ENCODE measurements around the gene WT1. TPM values are rescaled to one million over a fixed set of nuclear protein-coding genes. Genes with fewer than 3 reads are reported as not detected.

WT1 gene
- total and polyA plus RNA-seq, 4 experiments from 2014 or later, result not detected

GRCh38 chr11:32448232-32448631 lies 12.9 kb upstream of the WT1 start:
- POLR2A ChIA-PET (ENCODE audit: partially characterized antibody), result no interaction called here
- CTCF ChIA-PET (ENCODE audit: partially characterized antibody), result no interaction called here
- Histone ChIP-seq H3K27me3 (ENCODE audit: insufficient read depth, low read length) (no peaks in the 10 kb centered on the region), H3K4me3 (ENCODE audit: low read length in 2 of 2) (no peak overlapping the region), H3K4me1 (ENCODE audit: insufficient read depth, low read length) (no peaks in the 10 kb centered on the region), H3K27ac (ENCODE audit: low read depth, low read length) (no peak overlapping the region), H3K9me3 (ENCODE audit: control insufficient read depth in 1 of 2, low read length in 2 of 2) (no peaks in the 10 kb centered on the region), H3K36me3 (ENCODE audit: insufficient read depth, low read length) (no peaks in the 10 kb centered on the region)
- no peaks in the 10 kb centered on the region for H3K36me3 Mint-ChIP-seq
- H3K27me3 Mint-ChIP-seq, result peaks cover 6 to 15% of the 10 kb centered on the region in 2 donors
- H3K27ac Mint-ChIP-seq, result no peak overlapping the region
- intact Hi-C loops (cut with micrococcal nuclease), result no loop called here
- no peak for DNase-seq
- no peaks in the 10 kb centered on the region for H3K9me3 Mint-ChIP-seq
- H3K4me1 Mint-ChIP-seq, result no peaks in the 10 kb centered on the region
- no peak overlapping the region for H3K4me3 Mint-ChIP-seq

- H3K27ac Mint-ChIP-seq, result no peak overlapping the region
- no peaks in the 10 kb centered on the region for H3K9me3 ChIP-seq (ENCODE audit: control insufficient read depth in 1 of 2, low read length in 2 of 2)
- CTCF ChIA-PET (ENCODE audit: partially characterized antibody), result no interaction called here
Observed at GRCh38 chr11:32447252-32447651, 11.9 kb upstream of the WT1 start.

GRCh38 chr11:32446227-32446626 lies 10.9 kb upstream of the WT1 start:
- no peaks in the 10 kb centered on the region for H3K9me3 Mint-ChIP-seq
- POLR2A ChIA-PET (ENCODE audit: partially characterized antibody), result no interaction called here

More at GRCh38 chr11:32447252-32447651, 11.9 kb upstream of the WT1 start:
- DNase-seq, result no peak
- intact Hi-C loops (cut with micrococcal nuclease), result no loop called here
- Mint-ChIP-seq H3K4me3 (no peak overlapping the region), H3K27me3 (peaks cover 11 to 25% of the 10 kb centered on the region in 2 donors), H3K36me3 (no peaks in the 10 kb centered on the region), H3K9me3 (no peaks in the 10 kb centered on the region), H3K4me1 (no peaks in the 10 kb centered on the region)
- no peak overlapping the region for H3K4me3 ChIP-seq (ENCODE audit: low read length in 2 of 2)
- POLR2A ChIA-PET (ENCODE audit: partially characterized antibody), result no interaction called here
- no peaks in the 10 kb centered on the region for H3K36me3 ChIP-seq (ENCODE audit: insufficient read depth, low read length)
- no peaks in the 10 kb centered on the region for H3K27me3 ChIP-seq (ENCODE audit: insufficient read depth, low read length)
- H3K27ac ChIP-seq (ENCODE audit: low read depth, low read length), result no peak overlapping the region
- no peaks in the 10 kb centered on the region for H3K4me1 ChIP-seq (ENCODE audit: insufficient read depth, low read length)

DNA sequence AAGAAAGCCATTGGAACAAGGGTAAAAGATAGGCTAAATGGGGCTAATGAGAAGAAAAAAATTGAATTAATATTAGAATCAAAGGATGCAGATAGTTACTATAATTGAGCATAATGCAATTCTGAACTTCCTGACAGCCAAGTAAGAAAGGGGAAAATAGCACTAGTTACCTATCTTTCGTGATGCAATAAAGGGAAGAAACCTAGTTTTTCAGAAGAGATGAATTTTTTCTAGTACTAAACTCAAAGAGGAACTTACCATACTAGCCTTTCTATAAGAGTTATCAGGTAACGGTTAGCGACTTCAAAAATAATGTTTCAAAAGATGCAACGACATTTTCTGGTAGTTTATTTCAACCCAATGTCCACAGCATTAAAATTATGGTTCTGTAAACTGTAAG lies 8.8 kb upstream of the WT1 start:
- H3K36me3 ChIP-seq (ENCODE audit: insufficient read depth, low read length), result no peaks in the 10 kb centered on the region
- H3K27ac Mint-ChIP-seq, result no peak overlapping the region
- peaks cover 1 to 14% (median 7%) of the 10 kb centered on the region in 4 donors for H3K4me1 Mint-ChIP-seq
- H3K4me3 ChIP-seq (ENCODE audit: low read length in 2 of 2), result no peak overlapping the region
- no peak overlapping the region for H3K4me3 Mint-ChIP-seq
- peaks cover 0 to 5% (median 0%) of the 10 kb centered on the region in 8 donors for H3K9me3 Mint-ChIP-seq
- peaks cover 3% of the 10 kb centered on the region for H3K4me1 ChIP-seq (ENCODE audit: insufficient read depth, low read length)
- intact Hi-C loops (cut with micrococcal nuclease), result no loop called here
- H3K27me3 Mint-ChIP-seq, result peaks cover 36 to 47% of the 10 kb centered on the region in 2 donors
- H3K9me3 ChIP-seq (ENCODE audit: control insufficient read depth in 1 of 2, low read length in 2 of 2), result no peaks in the 10 kb centered on the region
- DNase-seq, result no peak
- POLR2A ChIA-PET (ENCODE audit: partially characterized antibody), result no interaction called here
- H3K36me3 Mint-ChIP-seq, result no peaks in the 10 kb centered on the region
- peaks cover 27% of the 10 kb centered on the region for H3K27me3 ChIP-seq (ENCODE audit: insufficient read depth, low read length)
- H3K27ac ChIP-seq (ENCODE audit: low read depth, low read length), result no peak overlapping the region
- CTCF ChIA-PET (ENCODE audit: partially characterized antibody), result no interaction called here

More at GRCh38 chr11:32446227-32446626, 10.9 kb upstream of the WT1 start:
- Mint-ChIP-seq H3K27ac (no peak overlapping the region), H3K36me3 (no peaks in the 10 kb centered on the region), H3K4me1 (no peaks in the 10 kb centered on the region), H3K27me3 (peaks cover 19 to 32% of the 10 kb centered on the region in 2 donors), H3K4me3 (no peak overlapping the region)
- Histone ChIP-seq H3K4me3 (ENCODE audit: low read length in 2 of 2) (no peak overlapping the region), H3K4me1 (ENCODE audit: insufficient read depth, low read length) (no peaks in the 10 kb centered on the region), H3K9me3 (ENCODE audit: control insufficient read depth in 1 of 2, low read length in 2 of 2) (no peaks in the 10 kb centered on the region), H3K36me3 (ENCODE audit: insufficient read depth, low read length) (no peaks in the 10 kb centered on the region), H3K27ac (ENCODE audit: low read depth, low read length) (no peak overlapping the region), H3K27me3 (ENCODE audit: insufficient read depth, low read length) (peaks cover 10% of the 10 kb centered on the region)
- DNase-seq, result no peak
- CTCF ChIA-PET (ENCODE audit: partially characterized antibody), result no interaction called here
- intact Hi-C loops (cut with micrococcal nuclease), result no loop called here

DNA sequence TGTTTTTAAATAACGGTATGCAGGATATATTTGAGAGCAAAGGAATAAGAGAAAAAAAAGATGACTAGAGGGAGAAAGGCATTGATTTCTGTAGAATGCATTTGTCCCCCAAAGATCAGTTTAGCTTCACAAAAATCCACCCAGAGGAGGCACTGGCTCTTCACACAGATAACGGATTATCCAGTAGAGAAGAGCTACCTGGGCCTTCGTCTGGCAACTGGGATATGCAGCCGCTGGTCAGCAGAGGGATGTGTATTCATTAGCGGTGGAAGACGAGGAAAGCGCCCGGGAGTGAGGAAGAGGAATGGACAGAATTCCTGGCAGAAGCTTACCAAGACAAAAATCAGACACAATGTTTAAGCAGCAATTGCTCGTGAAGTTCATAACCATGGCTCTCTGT lies 5.6 kb upstream of the WT1 start:
- intact Hi-C loops (cut with micrococcal nuclease), result no loop called here
- Mint-ChIP-seq H3K27me3 (peaks cover 52 to 65% of the 10 kb centered on the region in 2 donors), H3K27ac (no peak overlapping the region), H3K9me3 (peaks cover 0 to 5% (median 0%) of the 10 kb centered on the region in 8 donors), H3K36me3 (no peaks in the 10 kb centered on the region), H3K4me3 (no peak overlapping the region), H3K4me1 (peaks cover 11 to 41% (median 26%) of the 10 kb centered on the region in 4 donors)
- no peak for DNase-seq
- H3K27me3 ChIP-seq (ENCODE audit: insufficient read depth, low read length), result peaks cover 49% of the 10 kb centered on the region
- H3K36me3 ChIP-seq (ENCODE audit: insufficient read depth, low read length), result no peaks in the 10 kb centered on the region
- peaks cover 35% of the 10 kb centered on the region for H3K4me1 ChIP-seq (ENCODE audit: insufficient read depth, low read length)
- CTCF ChIA-PET (ENCODE audit: partially characterized antibody), result no interaction called here
- no peak overlapping the region for H3K27ac ChIP-seq (ENCODE audit: low read depth, low read length)
- no peaks in the 10 kb centered on the region for H3K9me3 ChIP-seq (ENCODE audit: control insufficient read depth in 1 of 2, low read length in 2 of 2)
- POLR2A ChIA-PET (ENCODE audit: partially characterized antibody), result no interaction called here
- H3K4me3 ChIP-seq (ENCODE audit: low read length in 2 of 2), result no peak overlapping the region

GRCh38 chr11:32440312-32440908 lies 5.1 kb upstream of the WT1 start:
- CTCF ChIA-PET (ENCODE audit: partially characterized antibody), result no interaction called here
- Mint-ChIP-seq H3K27me3 (peaks cover 51 to 66% of the 10 kb centered on the region in 2 donors), H3K4me1 (peaks cover 14 to 45% (median 29%) of the 10 kb centered on the region in 4 donors), H3K4me3 (peak overlapping the region in 2 of 8 donors; percentile 23 to 35), H3K27ac (no peak overlapping the region), H3K36me3 (no peaks in the 10 kb centered on the region), H3K9me3 (peaks cover 0 to 5% (median 0%) of the 10 kb centered on the region in 8 donors)
- peaks cover 39% of the 10 kb centered on the region for H3K4me1 ChIP-seq (ENCODE audit: insufficient read depth, low read length)
- H3K9me3 ChIP-seq (ENCODE audit: control insufficient read depth in 1 of 2, low read length in 2 of 2), result no peaks in the 10 kb centered on the region
- POLR2A ChIA-PET (ENCODE audit: partially characterized antibody), result no interaction called here
- no peak overlapping the region for H3K27ac ChIP-seq (ENCODE audit: low read depth, low read length)
- H3K27me3 ChIP-seq (ENCODE audit: insufficient read depth, low read length), result peaks cover 53% of the 10 kb centered on the region
- intact Hi-C loops (cut with micrococcal nuclease), result no loop called here
- no peak overlapping the region for H3K4me3 ChIP-seq (ENCODE audit: low read length in 2 of 2)
- H3K36me3 ChIP-seq (ENCODE audit: insufficient read depth, low read length), result no peaks in the 10 kb centered on the region
- no peak for DNase-seq

- ChIA-PET CTCF (ENCODE audit: partially characterized antibody) (no interaction called here), POLR2A (ENCODE audit: partially characterized antibody) (interaction anchor here (1.0 to 1.2 kb wide), 2 partner anchors 12 to 19 kb away, joined by 3 read pairs; no protein-coding TSS in a partner anchor)
- Histone ChIP-seq H3K27ac (ENCODE audit: low read depth, low read length) (no peak overlapping the region), H3K4me1 (ENCODE audit: insufficient read depth, low read length) (peaks cover 42% of the 10 kb centered on the region), H3K27me3 (ENCODE audit: insufficient read depth, low read length) (peaks cover 53% of the 10 kb centered on the region), H3K4me3 (ENCODE audit: low read length in 2 of 2) (no peak overlapping the region), H3K9me3 (ENCODE audit: control insufficient read depth in 1 of 2, low read length in 2 of 2) (no peaks in the 10 kb centered on the region), H3K36me3 (ENCODE audit: insufficient read depth, low read length) (no peaks in the 10 kb centered on the region)
- H3K9me3 Mint-ChIP-seq, result peaks cover 0 to 5% (median 0%) of the 10 kb centered on the region in 8 donors
- peaks cover 52 to 66% of the 10 kb centered on the region in 2 donors for H3K27me3 Mint-ChIP-seq
- H3K4me1 Mint-ChIP-seq, result peaks cover 14 to 46% (median 29%) of the 10 kb centered on the region in 4 donors
- DNase-seq, result no peak
- H3K36me3 Mint-ChIP-seq, result no peaks in the 10 kb centered on the region
- H3K27ac Mint-ChIP-seq, result no peak overlapping the region
- intact Hi-C loops (cut with micrococcal nuclease), result no loop called here
- peak overlapping the region in 6 of 8 donors; percentile 22 to 72 (median 42) for H3K4me3 Mint-ChIP-seq
Observed at GRCh38 chr11:32439501-32440210, 4.3 kb upstream of the WT1 start.
